H1 (cell line): ENCODE results near the gene INAFM1. TPM values are rescaled to one million over a fixed set of nuclear protein-coding genes. Genes with fewer than 3 reads are reported as not detected.

ENCODE experiments used
- CTCF ChIA-PET: fragments of 300-600 bp; sonication (Branson Sonifier 250); formaldehyde crosslinking; loops from one replicate; lab custom pipeline; 2021; ENCODE audit not compliant: partially characterized antibody; lab: Charles Lee
- POLR2A ChIA-PET: fragments of 300-600 bp; sonication (Branson Sonifier 250); formaldehyde crosslinking; loops from one replicate; lab custom pipeline; 2021; ENCODE audit warnings: inconsistent platforms; ENCODE audit not compliant: partially characterized antibody; lab: Charles Lee
- DNase-seq, 2 experiments: peaks; one replicate each; pipeline versions ENCODE4 v3.0.0 to v3.0.0-alpha.2; 2010 to 2022; ENCODE audit warnings: low spot score in 2 of 2, low read depth in 1 of 2, mixed read lengths in 1 of 2
- FAIRE-seq: peaks from 2 replicates; lab custom pipeline; 2011; peaks lifted over from hg19 to GRCh38; lab: Jason Lieb, UNC
- H2AFZ ChIP-seq: 2 replicates; pipeline ENCODE4 v1.8.1; 2012; ENCODE audit warnings: low read length, inconsistent platforms
- H2AK5ac ChIP-seq: 2 replicates; pipeline ENCODE4 v1.6.1; 2013; ENCODE audit warnings: low read depth, low read length
- H2BK120ac ChIP-seq: replicated peaks from 2 replicates; pipeline ENCODE3; 2013; ENCODE audit warnings: low read depth, low read length, inconsistent platforms
- H2BK12ac ChIP-seq: 2 replicates; pipeline ENCODE4 v1.6.1; 2013; ENCODE audit warnings: low read depth, low read length
- H2BK15ac ChIP-seq: 2 replicates; pipeline ENCODE4 v1.6.1; 2013; ENCODE audit warnings: low read length
- H2BK20ac ChIP-seq: 2 replicates; pipeline ENCODE4 v1.6.1; 2013; ENCODE audit warnings: low read length
- H2BK5ac ChIP-seq: 2 replicates; pipeline ENCODE4 v1.6.1; 2013; ENCODE audit warnings: low read depth, low read length
- H3K14ac ChIP-seq: 2 replicates; pipeline ENCODE4 v1.6.1; 2013; ENCODE audit warnings: inconsistent platforms; ENCODE audit not compliant: insufficient read length
- H3K18ac ChIP-seq: 2 replicates; pipeline ENCODE4 v1.6.1; 2013; ENCODE audit warnings: low read length; ENCODE audit errors: extremely low read depth
- H3K23ac ChIP-seq: 2 replicates; pipeline ENCODE4 v1.6.1; 2013; ENCODE audit warnings: inconsistent platforms; ENCODE audit not compliant: insufficient read length
- H3K23me2 ChIP-seq: 2 replicates; pipeline ENCODE4 v1.6.1; 2013; ENCODE audit warnings: low read depth, low read length
- H3K27ac ChIP-seq: 2 replicates; pipeline ENCODE4 v1.6.1; 2011; ENCODE audit warnings: low read depth, low read length, inconsistent platforms
- H3K27me3 ChIP-seq, 4 experiments: replicated peaks in 1 of 4; 1 replicate in 1 of 4; 2 replicates in 3 of 4; pipeline versions ENCODE4 v1.6.1 to v1.8.1; 2011 to 2013; ENCODE audit warnings: low read length in 3 of 4, mild to moderate bottlenecking in 3 of 4, inconsistent platforms in 2 of 4, mixed read lengths in 2 of 4, moderate library complexity in 1 of 4; ENCODE audit not compliant: control insufficient read depth in 3 of 4, insufficient read depth in 3 of 4; ENCODE audit errors: extremely low read depth in 1 of 4
- H3K36me3 ChIP-seq, 4 experiments: 2 replicates each; pipeline versions ENCODE4 v1.6.1 to v1.8.1; 2011 to 2013; ENCODE audit warnings: mild to moderate bottlenecking in 4 of 4, low read length in 3 of 4, moderate library complexity in 2 of 4, control low read depth in 1 of 4, inconsistent platforms in 1 of 4; ENCODE audit not compliant: insufficient read depth in 4 of 4, control insufficient read depth in 2 of 4
- H3K4ac ChIP-seq: replicated peaks from 2 replicates; pipeline ENCODE3; 2013; ENCODE audit warnings: low read length, low read depth, mixed read lengths, inconsistent platforms; ENCODE audit not compliant: insufficient read length
- H3K4me1 ChIP-seq, 4 experiments: replicated peaks in 1 of 4; 1 replicate in 1 of 4; 2 replicates in 3 of 4; pipeline versions ENCODE4 v1.6.1 to v1.8.1; 2011 to 2013; ENCODE audit warnings: low read length in 3 of 4, inconsistent platforms in 2 of 4, mixed read lengths in 1 of 4; ENCODE audit not compliant: insufficient read depth in 4 of 4, control insufficient read depth in 3 of 4
- H3K4me2 ChIP-seq, 2 experiments: 2 replicates each; pipeline versions ENCODE4 v1.6.1 to v1.8.1; 2011 to 2013; ENCODE audit warnings: low read depth in 2 of 2, low read length in 2 of 2, control low read depth in 1 of 2, inconsistent platforms in 1 of 2, mild to moderate bottlenecking in 1 of 2; ENCODE audit not compliant: insufficient read depth in 1 of 2
- H3K4me3 ChIP-seq, 4 experiments: fragments of 200-600, 300-600 bp in 1 of 4; sonication (generic), shearing (Covaris generic), sonication (Bioruptor Twin) in 1 of 4; 2 replicates each; pipeline versions ENCODE4 v1.5.1 to v1.8.1; 2011 to 2016; ENCODE audit warnings: low read length in 4 of 4, low read depth in 3 of 4, control low read depth in 2 of 4, inconsistent platforms in 2 of 4, mild to moderate bottlenecking in 2 of 4, mixed read lengths in 1 of 4, moderate library complexity in 1 of 4; ENCODE audit not compliant: insufficient read depth in 2 of 4; ENCODE audit errors: extremely low read depth in 1 of 4
- H3K56ac ChIP-seq: replicated peaks from 2 replicates; pipeline ENCODE3; 2013; ENCODE audit warnings: low read depth, mild to moderate bottlenecking, mixed read lengths, low read length, inconsistent platforms; ENCODE audit not compliant: insufficient read length
- H3K79me1 ChIP-seq: 2 replicates; pipeline ENCODE4 v1.6.1; 2013; ENCODE audit warnings: low read depth, low read length, control low read depth
- H3K79me2 ChIP-seq, 2 experiments: 2 replicates each; pipeline versions ENCODE4 v1.6.1 to v1.8.1; 2012 to 2013; ENCODE audit warnings: low read length in 2 of 2, mild to moderate bottlenecking in 2 of 2, inconsistent platforms in 1 of 2; ENCODE audit not compliant: insufficient read depth in 2 of 2, control insufficient read depth in 1 of 2
- H3K9ac ChIP-seq, 4 experiments: replicated peaks in 1 of 4; 1 replicate in 1 of 4; 2 replicates in 3 of 4; pipeline versions ENCODE4 v1.6.1 to v1.8.1; 2011 to 2013; ENCODE audit warnings: low read depth in 3 of 4, low read length in 3 of 4, control low read depth in 2 of 4, mild to moderate bottlenecking in 2 of 4, moderate library complexity in 2 of 4, inconsistent platforms in 1 of 4; ENCODE audit errors: extremely low read depth in 1 of 4
- H3K9me3 ChIP-seq, 2 experiments: 2 replicates each; pipeline versions ENCODE4 v1.6.1 to v1.8.1; 2012 to 2013; ENCODE audit warnings: mild to moderate bottlenecking in 2 of 2, moderate library complexity in 2 of 2, control low read depth in 1 of 2, inconsistent platforms in 1 of 2, low read depth in 1 of 2, low read length in 1 of 2, mixed read lengths in 1 of 2; ENCODE audit not compliant: insufficient read depth in 2 of 2
- H4K20me1 ChIP-seq, 2 experiments: replicated peaks in 1 of 2; 2 replicates each; pipeline versions ENCODE3 to v1.8.1; 2011 to 2013; ENCODE audit warnings: inconsistent platforms in 2 of 2, low read length in 2 of 2, mild to moderate bottlenecking in 1 of 2; ENCODE audit not compliant: insufficient read depth in 2 of 2, control insufficient read depth in 1 of 2
- H4K5ac ChIP-seq: 2 replicates; pipeline ENCODE4 v1.6.1; 2013; ENCODE audit warnings: low read length, low read depth, mixed read lengths, inconsistent platforms; ENCODE audit not compliant: insufficient read length
- H4K8ac ChIP-seq: 2 replicates; pipeline ENCODE4 v1.8.0; 2013; ENCODE audit warnings: mild to moderate bottlenecking, moderate library complexity, low read length, inconsistent platforms; ENCODE audit not compliant: insufficient read depth; ENCODE audit errors: extremely low read depth
- H4K91ac ChIP-seq: replicated peaks from 2 replicates; pipeline ENCODE3; 2013; ENCODE audit warnings: low read length, mixed read lengths, inconsistent platforms; ENCODE audit not compliant: insufficient read length
- WGBS, 2 experiments: shearing (Covaris generic) in 1 of 2; methylation state at CpG; one replicate each; pipeline versions ENCODE4 v1.1.6 to v1.1.7; 2013 to 2015; ENCODE audit warnings: low lambda C conversion rate in 2 of 2, mixed read lengths in 2 of 2, inconsistent platforms in 1 of 2, low coverage in 1 of 2, missing lambda C conversion rate in 1 of 2; ENCODE audit not compliant: insufficient replicate concordance in 2 of 2, insufficient coverage in 1 of 2, insufficient read length in 1 of 2; ENCODE audit errors: extremely low coverage in 1 of 2, missing lambda C conversion rate in 1 of 2; 5-methylcytosine and 5-hydroxymethylcytosine counted together
- polyA plus RNA-seq, 7 experiments: library from polyadenylated mRNA; depleted of rRNA in 3 of 7; stranded (reverse) in 5 of 7; unstranded in 2 of 7; fragments of >200 nt in 5 of 7; fragments of 200-250 nt in 2 of 7; gene quantifications; 1 replicate in 5 of 7; 2 replicates in 1 of 7; 4 replicates in 1 of 7; pipeline versions ENCODE4 v1.2.1 to v1.2.3, GENCODE V29; 2011 to 2013; ENCODE audit warnings: missing spikeins in 2 of 7, mixed read lengths in 2 of 7
- total RNA-seq: library from RNA; stranded (reverse); fragmentation: NEBNext Ultra II Directional; extraction: Animal tissue kit (Norgen Biotek cat#: 25700); gene quantifications from 2 replicates; pipeline ENCODE4 v1.2.1, GENCODE V29; 2021

Gene INAFM1
- total and polyA plus RNA-seq, 2 of the 8 experiments (the other 6 are each of a cell fraction or from before 2014, with no cell fraction given), result 2.6 to 3.4 TPM

DNA sequence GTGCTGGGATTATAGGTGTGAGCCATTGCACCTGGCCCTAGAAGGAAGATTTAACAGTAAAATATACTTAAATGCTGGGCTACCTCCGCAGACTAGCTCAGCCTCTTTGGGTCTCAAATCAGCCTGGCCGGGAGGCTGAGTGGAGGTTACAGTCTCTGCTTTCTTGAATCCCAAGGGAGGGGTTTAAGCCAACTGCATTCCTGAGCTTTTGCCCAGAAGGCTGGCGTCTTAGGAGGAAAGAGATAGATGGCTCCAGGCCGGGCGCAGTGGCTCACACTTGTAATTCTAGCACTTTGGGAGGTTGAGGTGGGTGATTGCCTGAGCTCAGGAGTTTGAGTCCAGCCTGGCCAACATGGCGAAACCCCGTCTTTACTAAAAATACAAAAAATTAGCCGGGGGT is 34.4 kb downstream of the INAFM1 start:
- Histone ChIP-seq H2BK12ac (no peak overlapping the region), H4K8ac (no peak overlapping the region), H2BK5ac (no peak overlapping the region), H3K27ac (no peak overlapping the region), H3K9me3 (no peaks in the 10 kb centered on the region), H4K5ac (no peak overlapping the region), H4K91ac (no peak overlapping the region), H2BK15ac (no peak overlapping the region), H4K20me1 (no peaks in the 10 kb centered on the region), H3K4me3 (no peak overlapping the region), H3K23me2 (no peaks in the 10 kb centered on the region), H2AFZ (no peak overlapping the region), H3K79me1 (no peaks in the 10 kb centered on the region), H3K23ac (no peak overlapping the region), H3K4me2 (no peak overlapping the region), H2AK5ac (no peak overlapping the region), H3K18ac (no peak overlapping the region), H2BK120ac (no peak overlapping the region), H2BK20ac (no peak overlapping the region), H3K36me3 (no peaks in the 10 kb centered on the region), H3K4me1 (peaks cover 0 to 2% (median 0%) of the 10 kb centered on the region in 4 experiments; a peak in 2 of 7 replicates), H3K27me3 (no peaks in the 10 kb centered on the region), H3K14ac (no peak overlapping the region), H3K9ac (no peak overlapping the region), H3K4ac (no peak overlapping the region), H3K56ac (no peak overlapping the region), H3K79me2 (no peaks in the 10 kb centered on the region)
- no peak for DNase-seq
- no peak for FAIRE-seq
- ChIA-PET POLR2A (interaction anchor here (0.8 kb wide), 1 partner anchor 17 kb away, joined by 3 read pairs; no protein-coding TSS in a partner anchor), CTCF (interaction anchor here (0.8 to 3.3 kb wide), 9 partner anchors 10 to 82 kb away, joined by 3 to 12 read pairs (median 4); partner anchors contain the start of gene DHX34)
- 82% methylated on average over 8 of the region's 8 CpGs; no CpG with 5 or more reads in 1 of the 2 experiments for WGBS, 2 experiments
